ENCODE data around the gene CPT1A. TPM values are rescaled to one million over a fixed set of nuclear protein-coding genes. Genes with fewer than 3 reads are reported as not detected.

CPT1A gene
- total RNA-seq, 1 donor from 2014 or later, result 36.1 TPM

- Mint-ChIP-seq H3K27me3 (peaks cover 9% of the 10 kb centered on the region), H3K9me3 (peaks cover 1% of the 10 kb centered on the region), H3K4me1 (ENCODE audit: unreplicated experiment) (peaks cover 34% of the 10 kb centered on the region), H3K36me3 (peaks cover 3% of the 10 kb centered on the region), H3K4me3 (peak overlapping the region; percentile 59), H3K27ac (no peak overlapping the region)
- TF ChIP-seq CTCF (conservative IDR thresholded peaks at IDR 0.05), result no peak
- DNase-seq (ENCODE audit: extremely low spot score, unreplicated experiment), result no peak
These were observed 26.6 kb upstream of the CPT1A start for GRCh38 chr11:68868221-68868835.

GRCh38 chr11:68867066-68867465 is 25.4 kb upstream of the CPT1A start:
- Mint-ChIP-seq H3K4me1 (ENCODE audit: unreplicated experiment) (peaks cover 22% of the 10 kb centered on the region), H3K36me3 (peaks cover 4% of the 10 kb centered on the region), H3K4me3 (no peak overlapping the region), H3K27ac (no peak overlapping the region), H3K27me3 (peaks cover 9% of the 10 kb centered on the region), H3K9me3 (peaks cover 3% of the 10 kb centered on the region)
- no peak for DNase-seq (ENCODE audit: extremely low spot score, unreplicated experiment)
- no peak for TF ChIP-seq CTCF (conservative IDR thresholded peaks at IDR 0.05)

- Mint-ChIP-seq H3K4me1 (ENCODE audit: unreplicated experiment) (peaks cover 16% of the 10 kb centered on the region), H3K4me3 (no peak overlapping the region), H3K27ac (no peak overlapping the region), H3K36me3 (peaks cover 4% of the 10 kb centered on the region), H3K27me3 (peaks cover 5% of the 10 kb centered on the region), H3K9me3 (peaks cover 3% of the 10 kb centered on the region)
- no peak for DNase-seq (ENCODE audit: extremely low spot score, unreplicated experiment)
- TF ChIP-seq CTCF (conservative IDR thresholded peaks at IDR 0.05), result no peak
These were observed 23.5 kb upstream of the CPT1A start for GRCh38 chr11:68865241-68865640.

- no peak overlapping the region for H3K4me3 Mint-ChIP-seq
- no peak overlapping the region for H3K27ac Mint-ChIP-seq
- H3K9me3 Mint-ChIP-seq, result peaks cover 3% of the 10 kb centered on the region
- peaks cover 4% of the 10 kb centered on the region for H3K36me3 Mint-ChIP-seq
- no peak for TF ChIP-seq CTCF (conservative IDR thresholded peaks at IDR 0.05)
- DNase-seq (ENCODE audit: extremely low spot score, unreplicated experiment), result no peak
- peaks cover 3% of the 10 kb centered on the region for H3K4me1 Mint-ChIP-seq (ENCODE audit: unreplicated experiment)
- H3K27me3 Mint-ChIP-seq, result peaks cover 3% of the 10 kb centered on the region
These were observed 22.0 kb upstream of the CPT1A start for GRCh38 chr11:68863553-68864265.

- peaks cover 4% of the 10 kb centered on the region for H3K36me3 Mint-ChIP-seq
- DNase-seq (ENCODE audit: extremely low spot score, unreplicated experiment), result no peak
- H3K4me1 Mint-ChIP-seq (ENCODE audit: unreplicated experiment), result no peaks in the 10 kb centered on the region
- H3K9me3 Mint-ChIP-seq, result peaks cover 3% of the 10 kb centered on the region
- no peak overlapping the region for H3K4me3 Mint-ChIP-seq
- no peak for TF ChIP-seq CTCF (conservative IDR thresholded peaks at IDR 0.05)
- H3K27me3 Mint-ChIP-seq, result peaks cover 4% of the 10 kb centered on the region
- H3K27ac Mint-ChIP-seq, result no peak overlapping the region
These were observed 20.7 kb upstream of the CPT1A start for GRCh38 chr11:68862421-68862820.
